ENCODE data around the gene DNAJC27. TPM values are rescaled to one million over a fixed set of nuclear protein-coding genes. Genes with fewer than 3 reads are reported as not detected.
"Not testable (repeated sequence)": the region's sequence is repeated elsewhere in the genome, so short reads cannot be mapped to it uniquely, and the experiment has no call there.

DNAJC27 gene
- total RNA-seq: 10 to 100 TPM in 1 of 4 donors, 1 to 10 TPM in 3; 7.1 to 14.2 (median 8.6) TPM

GRCh38 chr2:24971536-24972314 lies at the start of gene DNAJC27:
Gene DNAJC27, minus strand, starts transcription at chr2:24971955. Its CDS starts 51 bp downstream, at chr2:24971904.
- H3K4me3 ChIP-seq: peak within 1 kb of the TSS; percentile 61 to 82
- H3K9me3 ChIP-seq: no peaks in the 10 kb centered on the region
- whole genome bisulfite sequencing, 2 donors (ENCODE audit: low coverage in 1 of 2): no CpG with 5 or more reads among the region's 72 CpGs
- TF ChIP-seq CTCF (IDR thresholded peaks at IDR 0.05) (peak in 1 of 4 experiments; percentile 8), EP300 (IDR thresholded peaks at IDR 0.05) (no peak), POLR2AphosphoS5 (IDR thresholded peaks at IDR 0.05) (peak; percentile 99), POLR2A (IDR thresholded peaks at IDR 0.05) (peak; percentile 94 to 96)
- ATAC-seq: peak; percentile 97
- H3K27ac ChIP-seq: peak within 1 kb of the TSS; percentile 95 to 99 (median 97)
- H3K27me3 ChIP-seq: no peaks in the 10 kb centered on the region
- peaks cover 0 to 36% (median 0%) of the 10 kb centered on the region in 3 donors for H3K4me1 ChIP-seq
- H3K36me3 ChIP-seq: peaks cover 0 to 8% of the 10 kb centered on the region in 2 donors

GRCh38 chr2:25018681-25019080 lies 46.9 kb upstream of the DNAJC27 start:
- Histone ChIP-seq H3K36me3 (no peaks in the 10 kb centered on the region), H3K27me3 (no peaks in the 10 kb centered on the region), H3K4me3 (no peak overlapping the region), H3K9me3 (no peaks in the 10 kb centered on the region), H3K4me1 (no peaks in the 10 kb centered on the region), H3K27ac (no peak overlapping the region)
- WGBS, 2 donors (ENCODE audit: low coverage in 1 of 2): 87 to 93% methylated on average over 3 to 5 of the region's 7 CpGs
- no peak for TF ChIP-seq POLR2A (IDR thresholded peaks at IDR 0.05)
- TF ChIP-seq CTCF (IDR thresholded peaks at IDR 0.05): no peak
- TF ChIP-seq POLR2AphosphoS5 (IDR thresholded peaks at IDR 0.05): no peak
- no peak for TF ChIP-seq EP300 (IDR thresholded peaks at IDR 0.05)
- no peak for ATAC-seq

GRCh38 chr2:25014631-25015030 lies 42.9 kb upstream of the DNAJC27 start:
- 90 to 98% methylated on average over 2 to 6 of the region's 9 CpGs for WGBS, 2 donors (ENCODE audit: low coverage in 1 of 2)
- no peaks in the 10 kb centered on the region for H3K27me3 ChIP-seq
- ATAC-seq: no peak
- TF ChIP-seq POLR2A (IDR thresholded peaks at IDR 0.05) (no peak), POLR2AphosphoS5 (IDR thresholded peaks at IDR 0.05) (no peak), CTCF (IDR thresholded peaks at IDR 0.05) (no peak)
- no peaks in the 10 kb centered on the region for H3K4me1 ChIP-seq
- H3K9me3 ChIP-seq: no peaks in the 10 kb centered on the region
- no peak overlapping the region for H3K27ac ChIP-seq
- no peaks in the 10 kb centered on the region for H3K36me3 ChIP-seq
- no peak overlapping the region for H3K4me3 ChIP-seq

GRCh38 chr2:25011342-25011741 lies 39.6 kb upstream of the DNAJC27 start:
- H3K4me3 ChIP-seq, H3K9me3 ChIP-seq, H3K36me3 ChIP-seq, H3K27me3 ChIP-seq, ATAC-seq, H3K4me1 ChIP-seq, H3K27ac ChIP-seq: not testable (repeated sequence)
- 50% methylated on average over 1 of the region's 2 CpGs; no CpG with 5 or more reads in 1 of the 2 donors for WGBS, 2 donors (ENCODE audit: low coverage in 1 of 2)

GRCh38 chr2:25009954-25010353 lies 38.2 kb upstream of the DNAJC27 start:
- WGBS, 2 donors (ENCODE audit: low coverage in 1 of 2): 63 to 69% methylated on average over 6 to 11 of the region's 11 CpGs
- TF ChIP-seq POLR2A (IDR thresholded peaks at IDR 0.05): no peak
- no peak for ATAC-seq

GRCh38 chr2:25002066-25002465 lies 30.3 kb upstream of the DNAJC27 start:
- no peak for ATAC-seq
- no peaks in the 10 kb centered on the region for H3K9me3 ChIP-seq
- no peaks in the 10 kb centered on the region for H3K27me3 ChIP-seq
- no peak overlapping the region for H3K27ac ChIP-seq
- TF ChIP-seq POLR2AphosphoS5 (IDR thresholded peaks at IDR 0.05): no peak
- no peak for TF ChIP-seq EP300 (IDR thresholded peaks at IDR 0.05)
- no peak for TF ChIP-seq CTCF (IDR thresholded peaks at IDR 0.05)
- no peak for TF ChIP-seq POLR2A (IDR thresholded peaks at IDR 0.05)
- peaks cover 0 to 14% (median 0%) of the 10 kb centered on the region in 3 donors for H3K4me1 ChIP-seq
- H3K36me3 ChIP-seq: peaks cover 0 to 5% of the 10 kb centered on the region in 2 donors
- no CpG with 5 or more reads among the region's 1 CpG for WGBS, 2 donors (ENCODE audit: low coverage in 1 of 2)
- H3K4me3 ChIP-seq: no peak overlapping the region

More at GRCh38 chr2:25009954-25010353, 38.2 kb upstream of the DNAJC27 start:
- H3K27me3 ChIP-seq: no peaks in the 10 kb centered on the region
- no peaks in the 10 kb centered on the region for H3K4me1 ChIP-seq
- H3K36me3 ChIP-seq: peaks cover 0 to 3% of the 10 kb centered on the region in 2 donors
- no peak overlapping the region for H3K27ac ChIP-seq
- H3K4me3 ChIP-seq: no peak overlapping the region
- no peaks in the 10 kb centered on the region for H3K9me3 ChIP-seq

All from gastroesophageal sphincter (tissue), 4 donors.